GM12873 (cell line): Measurements from ENCODE around the gene MITF.

Source experiments
- TF ChIP-seq, protein P1 (sequence below): IDR thresholded peaks from 2 replicates; pipeline ENCODE4 v1.5.1; 2012; ENCODE audit warnings: low read depth, mild to moderate bottlenecking, moderate library complexity, low read length, control low read depth; ENCODE audit not compliant: insufficient read depth; ENCODE audit errors: missing control alignments

Gene MITF

GRCh38 chr3:69777582-69777967 is 38.3 kb downstream of the MITF start:
- TF ChIP-seq, protein P1, sequence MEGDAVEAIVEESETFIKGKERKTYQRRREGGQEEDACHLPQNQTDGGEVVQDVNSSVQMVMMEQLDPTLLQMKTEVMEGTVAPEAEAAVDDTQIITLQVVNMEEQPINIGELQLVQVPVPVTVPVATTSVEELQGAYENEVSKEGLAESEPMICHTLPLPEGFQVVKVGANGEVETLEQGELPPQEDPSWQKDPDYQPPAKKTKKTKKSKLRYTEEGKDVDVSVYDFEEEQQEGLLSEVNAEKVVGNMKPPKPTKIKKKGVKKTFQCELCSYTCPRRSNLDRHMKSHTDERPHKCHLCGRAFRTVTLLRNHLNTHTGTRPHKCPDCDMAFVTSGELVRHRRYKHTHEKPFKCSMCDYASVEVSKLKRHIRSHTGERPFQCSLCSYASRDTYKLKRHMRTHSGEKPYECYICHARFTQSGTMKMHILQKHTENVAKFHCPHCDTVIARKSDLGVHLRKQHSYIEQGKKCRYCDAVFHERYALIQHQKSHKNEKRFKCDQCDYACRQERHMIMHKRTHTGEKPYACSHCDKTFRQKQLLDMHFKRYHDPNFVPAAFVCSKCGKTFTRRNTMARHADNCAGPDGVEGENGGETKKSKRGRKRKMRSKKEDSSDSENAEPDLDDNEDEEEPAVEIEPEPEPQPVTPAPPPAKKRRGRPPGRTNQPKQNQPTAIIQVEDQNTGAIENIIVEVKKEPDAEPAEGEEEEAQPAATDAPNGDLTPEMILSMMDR, result no peak

DNA sequence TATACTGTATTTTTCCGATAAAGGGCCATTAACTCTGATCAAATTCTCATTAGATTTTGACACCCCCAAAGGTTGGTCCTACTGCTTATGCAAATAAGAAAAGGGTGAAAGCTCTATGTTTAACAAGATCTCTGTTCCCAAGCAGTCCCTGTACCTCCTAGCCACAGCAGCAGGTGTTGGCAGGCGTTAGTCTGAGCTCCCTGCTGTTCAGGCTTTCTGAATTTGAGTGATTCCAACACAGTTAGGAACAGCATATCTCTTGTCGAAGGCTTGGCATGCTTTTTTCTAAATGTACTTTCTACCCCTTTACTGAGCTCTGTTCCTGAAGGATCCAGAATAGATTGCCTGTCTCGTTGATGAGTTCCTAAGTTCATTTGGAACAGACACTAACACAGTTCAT is 42.3 kb downstream of the MITF start:
- TF ChIP-seq, protein P1, result no peak

DNA sequence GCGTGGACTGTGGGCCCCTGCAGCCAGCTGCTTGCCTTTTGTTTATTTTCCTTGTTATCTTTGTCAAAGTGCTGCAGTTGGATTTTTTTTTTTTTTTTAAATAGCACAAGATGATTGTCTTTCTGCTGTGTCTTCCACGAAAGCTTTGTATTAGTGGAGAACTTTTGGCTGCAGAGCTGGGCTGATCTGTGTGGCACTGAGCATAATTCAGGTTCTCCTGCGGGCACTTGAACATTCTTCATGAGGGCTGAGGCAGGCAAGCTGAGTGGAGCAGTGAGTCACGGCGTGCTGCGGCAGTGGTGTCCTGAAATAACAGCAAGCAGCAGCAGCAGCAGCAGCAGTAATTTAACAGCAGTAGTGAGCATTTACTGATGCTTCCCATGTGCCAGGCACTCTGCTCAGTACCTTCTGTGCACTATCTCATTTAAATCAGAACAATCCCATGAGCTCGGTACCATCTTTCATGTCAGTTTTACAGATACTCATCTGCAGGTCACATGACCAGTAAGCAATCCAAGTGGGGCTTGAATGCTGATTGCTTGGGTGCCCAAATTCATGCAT is 45.8 kb downstream of the MITF start:
- TF ChIP-seq, protein P1, result no peak

GRCh38 chr3:69785769-69786320 is 46.6 kb downstream of the MITF start:
- TF ChIP-seq, protein P1, result no peak

DNA sequence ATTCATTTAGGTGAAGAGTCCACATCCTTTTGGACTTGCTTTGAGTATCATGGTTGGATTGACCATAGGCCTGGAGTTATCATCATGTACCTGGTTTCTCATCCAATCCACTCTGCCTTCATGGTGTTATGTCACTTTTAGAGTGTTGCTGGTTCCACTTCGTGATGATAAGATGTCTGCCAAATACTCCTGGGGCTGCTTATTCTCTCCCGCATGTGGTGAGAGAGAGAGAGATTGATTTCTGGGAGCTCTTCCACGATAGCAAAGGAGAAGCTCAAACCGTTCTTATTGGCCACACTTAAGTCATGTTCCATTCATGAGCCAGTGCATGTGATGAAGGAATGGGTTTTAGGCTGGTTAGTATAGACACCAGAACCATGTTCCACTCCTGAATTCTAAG is 47.6 kb downstream of the MITF start:
- TF ChIP-seq, protein P1, result no peak

DNA sequence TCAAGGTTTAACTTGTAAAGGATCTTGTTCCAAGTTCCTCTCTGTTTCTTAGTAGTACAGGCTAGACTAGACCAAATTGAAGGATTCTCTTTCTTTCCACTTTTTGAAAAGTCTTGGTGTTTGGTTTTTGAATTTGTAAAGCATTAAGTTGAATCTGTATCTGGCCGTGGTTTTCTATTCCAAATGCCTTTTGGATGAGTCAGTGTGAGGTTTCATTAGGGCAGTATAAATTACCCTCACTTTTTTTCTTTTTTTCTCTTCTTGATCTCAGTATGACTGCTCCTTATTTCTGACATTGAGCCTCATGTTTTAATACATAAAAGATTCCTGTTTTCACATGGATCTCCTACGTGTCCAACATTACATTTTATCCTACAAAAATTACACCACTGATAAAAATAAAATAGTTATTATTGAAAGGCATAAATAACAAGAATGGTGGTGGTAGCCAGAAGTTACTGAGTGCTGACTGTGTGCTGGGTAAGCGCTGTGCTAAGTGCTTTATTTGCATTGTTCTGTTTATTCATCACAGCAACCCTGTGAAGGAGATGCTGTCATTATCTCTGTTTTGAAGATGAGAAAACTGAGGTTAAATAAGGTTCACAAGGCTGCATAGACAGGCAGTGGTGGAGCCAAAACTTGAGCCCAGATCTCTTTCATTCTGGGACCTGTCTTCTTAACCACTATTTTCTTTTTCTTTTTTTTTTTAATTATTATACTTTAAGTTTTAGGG is 48.3 kb downstream of the MITF start:
- TF ChIP-seq, protein P1, result no peak

DNA sequence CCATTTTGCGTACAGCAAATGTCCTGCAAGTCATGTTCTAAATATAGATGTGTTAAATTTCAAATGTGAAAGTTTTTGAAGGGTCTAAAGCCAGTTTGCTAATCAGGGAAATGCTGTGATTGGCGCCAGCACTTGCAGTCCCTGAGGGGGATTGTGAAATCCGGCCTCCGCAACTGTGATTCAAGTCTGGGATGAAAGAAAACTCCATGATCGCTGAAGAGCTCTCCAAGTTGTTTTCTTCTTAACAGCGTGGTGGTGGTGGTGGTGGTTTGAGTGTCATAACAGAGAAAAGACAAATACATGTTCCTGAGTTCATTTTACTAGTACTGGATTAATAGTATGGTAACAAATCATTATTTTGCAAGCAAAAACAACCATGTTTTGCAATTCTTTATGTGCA is 51.8 kb downstream of the MITF start:
- TF ChIP-seq, protein P1, result no peak
